Upper lobe of left lung (tissue), 4 donors: ENCODE measurements around the gene STAG1.

Experiments
- POLR2A ChIP-seq, 4 donors: fragments of 450-650 bp; IDR thresholded peaks; one replicate each; pipeline ENCODE4 v1.5.1; 2016 to 2017; ENCODE audit warnings: antibody characterized with exemption in 4 of 4, mild to moderate bottlenecking in 2 of 4
- POLR2AphosphoS5 ChIP-seq, 2 donors: sonication (generic); formaldehyde crosslinking; IDR thresholded peaks; one replicate each; pipeline ENCODE4 v1.5.1; 2017; ENCODE audit warnings: antibody characterized with exemption in 2 of 2
- TF ChIP-seq, protein P1 (sequence below), 6 experiments: fragments of 450-650 bp in 4 of 6; fragments of 200-600 bp in 2 of 6; sonication (generic) in 2 of 6; IDR thresholded peaks; one replicate each; pipeline ENCODE4 v1.5.1; 2016 to 2019; ENCODE audit warnings: antibody characterized with exemption in 6 of 6

DNA sequence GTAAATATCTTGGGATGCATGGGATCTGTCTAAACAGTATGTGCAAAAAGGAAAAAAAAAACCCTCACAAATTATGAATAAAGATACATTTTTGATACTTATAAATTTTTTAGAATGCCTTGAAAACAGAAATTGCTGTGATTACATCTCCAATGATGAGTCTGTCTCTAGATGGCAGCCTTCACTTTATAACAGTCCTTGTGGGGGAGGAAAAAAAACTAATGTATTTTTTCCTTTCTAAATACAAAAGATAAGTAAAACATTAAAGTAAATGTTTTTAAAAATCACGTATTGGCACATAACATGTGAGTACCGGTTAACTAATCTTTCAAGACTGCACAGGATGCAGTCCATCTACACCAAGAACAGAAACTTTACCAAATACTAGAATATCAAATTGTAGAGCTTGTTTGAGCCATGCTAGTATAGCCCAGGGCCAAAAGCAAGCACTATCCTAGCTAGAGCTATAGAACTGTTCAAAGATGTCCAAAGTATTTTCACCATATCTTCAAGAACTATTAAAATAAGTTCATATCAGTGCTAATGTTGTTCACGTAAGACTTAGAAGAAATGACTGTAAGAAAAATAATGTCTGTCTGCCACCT, 206.4 kb downstream of the STAG1 start:
- TF ChIP-seq, protein P1, sequence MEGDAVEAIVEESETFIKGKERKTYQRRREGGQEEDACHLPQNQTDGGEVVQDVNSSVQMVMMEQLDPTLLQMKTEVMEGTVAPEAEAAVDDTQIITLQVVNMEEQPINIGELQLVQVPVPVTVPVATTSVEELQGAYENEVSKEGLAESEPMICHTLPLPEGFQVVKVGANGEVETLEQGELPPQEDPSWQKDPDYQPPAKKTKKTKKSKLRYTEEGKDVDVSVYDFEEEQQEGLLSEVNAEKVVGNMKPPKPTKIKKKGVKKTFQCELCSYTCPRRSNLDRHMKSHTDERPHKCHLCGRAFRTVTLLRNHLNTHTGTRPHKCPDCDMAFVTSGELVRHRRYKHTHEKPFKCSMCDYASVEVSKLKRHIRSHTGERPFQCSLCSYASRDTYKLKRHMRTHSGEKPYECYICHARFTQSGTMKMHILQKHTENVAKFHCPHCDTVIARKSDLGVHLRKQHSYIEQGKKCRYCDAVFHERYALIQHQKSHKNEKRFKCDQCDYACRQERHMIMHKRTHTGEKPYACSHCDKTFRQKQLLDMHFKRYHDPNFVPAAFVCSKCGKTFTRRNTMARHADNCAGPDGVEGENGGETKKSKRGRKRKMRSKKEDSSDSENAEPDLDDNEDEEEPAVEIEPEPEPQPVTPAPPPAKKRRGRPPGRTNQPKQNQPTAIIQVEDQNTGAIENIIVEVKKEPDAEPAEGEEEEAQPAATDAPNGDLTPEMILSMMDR (IDR thresholded peaks at IDR 0.05): peak in 1 of 6 experiments; percentile 11
- no peak for TF ChIP-seq POLR2A (IDR thresholded peaks at IDR 0.05)
- no peak for TF ChIP-seq POLR2AphosphoS5 (IDR thresholded peaks at IDR 0.05)
